Tibial nerve (tissue), 3 donors: ENCODE data around the gene SOCS6.
"Not testable (repeated sequence)": the region's sequence is repeated elsewhere in the genome, so short reads cannot be mapped to it uniquely, and the experiment has no call there.

Source experiments
- POLR2A ChIP-seq, 2 donors: fragments of 450-650 bp; IDR thresholded peaks; one replicate each; pipeline ENCODE4 v1.6.1; 2017; ENCODE audit warnings: antibody characterized with exemption in 2 of 2, mild to moderate bottlenecking in 2 of 2, moderate library complexity in 2 of 2
- TF ChIP-seq, protein P1 (sequence below), 5 experiments: fragments of 200-600 bp in 3 of 5; fragments of 450-650 bp in 2 of 5; sonication (generic) in 3 of 5; IDR thresholded peaks; one replicate each; pipeline ENCODE4 v1.5.1; 2016 to 2019; ENCODE audit warnings: antibody characterized with exemption in 5 of 5, mild to moderate bottlenecking in 3 of 5, moderate library complexity in 2 of 5

DNA sequence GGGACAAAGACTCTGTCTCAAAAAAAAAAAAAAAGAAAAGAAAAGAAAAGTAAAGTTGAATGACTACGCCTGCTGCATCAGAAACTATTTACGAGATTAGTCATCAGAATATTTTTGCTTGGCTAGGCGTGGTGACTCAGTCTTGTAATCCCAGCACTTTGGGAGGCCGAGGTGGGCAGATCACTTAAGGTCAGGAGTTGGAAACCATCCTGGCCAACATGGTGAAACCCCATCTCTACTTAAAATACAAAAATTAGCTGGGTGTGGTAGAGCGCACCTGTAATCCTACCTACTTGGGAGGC is 69.2 kb downstream of the SOCS6 start:
- TF ChIP-seq POLR2A (IDR thresholded peaks at IDR 0.05): not testable (repeated sequence)
- TF ChIP-seq, protein P1, sequence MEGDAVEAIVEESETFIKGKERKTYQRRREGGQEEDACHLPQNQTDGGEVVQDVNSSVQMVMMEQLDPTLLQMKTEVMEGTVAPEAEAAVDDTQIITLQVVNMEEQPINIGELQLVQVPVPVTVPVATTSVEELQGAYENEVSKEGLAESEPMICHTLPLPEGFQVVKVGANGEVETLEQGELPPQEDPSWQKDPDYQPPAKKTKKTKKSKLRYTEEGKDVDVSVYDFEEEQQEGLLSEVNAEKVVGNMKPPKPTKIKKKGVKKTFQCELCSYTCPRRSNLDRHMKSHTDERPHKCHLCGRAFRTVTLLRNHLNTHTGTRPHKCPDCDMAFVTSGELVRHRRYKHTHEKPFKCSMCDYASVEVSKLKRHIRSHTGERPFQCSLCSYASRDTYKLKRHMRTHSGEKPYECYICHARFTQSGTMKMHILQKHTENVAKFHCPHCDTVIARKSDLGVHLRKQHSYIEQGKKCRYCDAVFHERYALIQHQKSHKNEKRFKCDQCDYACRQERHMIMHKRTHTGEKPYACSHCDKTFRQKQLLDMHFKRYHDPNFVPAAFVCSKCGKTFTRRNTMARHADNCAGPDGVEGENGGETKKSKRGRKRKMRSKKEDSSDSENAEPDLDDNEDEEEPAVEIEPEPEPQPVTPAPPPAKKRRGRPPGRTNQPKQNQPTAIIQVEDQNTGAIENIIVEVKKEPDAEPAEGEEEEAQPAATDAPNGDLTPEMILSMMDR (IDR thresholded peaks at IDR 0.05): not testable (repeated sequence)
